ENCODE data around the gene LYZL1. TPM values are rescaled to one million over a fixed set of nuclear protein-coding genes. Genes with fewer than 3 reads are reported as not detected.

The LYZL1 gene
- total and polyA plus RNA-seq, 9 of the 15 experiments (the other 6 are each of a cell fraction or from before 2014, with no cell fraction given) = not detected

DNA sequence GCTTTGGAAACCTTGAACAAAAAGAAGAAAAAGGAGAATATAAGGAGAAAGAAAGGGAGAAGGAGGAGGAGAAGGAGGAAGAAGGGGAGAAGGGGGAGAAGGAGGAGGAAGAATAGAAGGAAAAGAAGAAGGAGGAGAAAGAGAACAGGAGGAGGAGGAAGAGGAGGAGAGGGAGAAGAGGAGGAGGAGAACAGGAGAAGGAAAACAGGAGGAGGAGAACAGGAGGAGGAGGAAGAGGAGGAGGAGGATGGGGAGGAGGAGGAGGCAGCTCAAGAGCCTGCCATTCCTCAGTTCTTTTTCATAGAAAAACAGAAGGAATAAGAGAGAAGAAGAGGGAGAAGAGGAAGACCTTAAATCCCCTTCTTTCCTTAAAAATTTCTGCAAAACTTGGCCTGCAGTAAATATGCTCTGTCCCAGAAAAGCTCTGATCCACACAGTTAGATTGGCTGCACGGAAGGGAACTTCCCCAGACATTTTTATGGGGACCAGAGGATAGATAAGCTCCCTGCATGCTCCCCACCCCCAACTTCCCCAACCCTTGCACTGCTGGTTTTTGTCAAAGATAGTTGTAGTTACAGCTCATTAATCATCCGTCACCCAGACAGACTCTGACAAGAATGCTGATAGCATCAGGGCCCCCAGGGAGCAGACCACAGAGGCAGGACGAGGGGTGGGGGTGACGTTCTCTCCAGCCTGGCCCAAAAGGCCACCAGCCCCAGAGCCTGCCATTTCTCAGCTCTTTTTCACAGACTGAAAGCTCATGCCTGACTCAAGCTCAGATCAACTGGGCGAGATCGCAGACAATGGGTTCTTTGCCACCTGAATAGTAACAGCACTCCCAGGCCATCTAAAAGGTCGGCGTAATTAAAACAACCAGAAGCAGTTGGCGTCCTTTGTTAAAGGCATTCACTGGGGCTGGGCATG is 34.5 kb upstream of the LYZL1 start (continued):
- TF ChIP-seq CBX1 (IDR thresholded peaks at IDR 0.05; ENCODE audit: low read depth) (peak; percentile 66; the same call in 1 of the 2 replicates), SRSF7 (optimal IDR thresholded peaks at IDR 0.05; ENCODE audit: low read depth, low read length) (no peak), ARID1B (IDR thresholded peaks at IDR 0.05) (peak; percentile 74), POLR3A (IDR thresholded peaks at IDR 0.05; ENCODE audit: borderline replicate concordance, extremely low read depth, insufficient read depth, insufficient read length) (no peak), MEIS2 (IDR thresholded peaks at IDR 0.05; ENCODE audit: partially characterized antibody) (peak; percentile 100), HDAC3 (IDR thresholded peaks at IDR 0.05; ENCODE audit: borderline replicate concordance, partially characterized antibody) (peak; percentile 58), LEF1 (IDR thresholded peaks at IDR 0.05) (peak; percentile 82; the same call in 1 of the 2 replicates), TCF3 (CRISPR knock-in tag; IDR thresholded peaks at IDR 0.05) (peak; percentile 46), RCOR1 (IDR thresholded peaks at IDR 0.05; ENCODE audit: borderline replicate concordance in 1 of 2, low read depth in 2 of 2, low read length in 2 of 2) (peak in 1 of 2 experiments; percentile 72; a peak in 2 of 4 replicates), SPI1 (IDR thresholded peaks at IDR 0.05; ENCODE audit: borderline replicate concordance, low read depth, low read length) (0 out of 2 replicates have a peak, but pooled peaks have one; percentile 13), NR2C2 (CRISPR knock-in tag; IDR thresholded peaks at IDR 0.05) (no peak), NR2C2 (tag; IDR thresholded peaks at IDR 0.05) (peak; percentile 15; the same call in 1 of the 2 replicates), ELF1 (tag; IDR thresholded peaks at IDR 0.05) (no peak), ZBTB17 (CRISPR knock-in tag; IDR thresholded peaks at IDR 0.05) (peak; percentile 83; the same call in 1 of the 2 replicates), CGGBP1 (CRISPR knock-in tag; IDR thresholded peaks at IDR 0.05) (no peak), CREM (IDR thresholded peaks at IDR 0.05; ENCODE audit: low read depth) (peak; percentile 74), CCNT2 (IDR thresholded peaks at IDR 0.05; ENCODE audit: borderline replicate concordance, extremely low read depth, insufficient read length, low read depth, low read length) (peak; percentile 40), RAD21 (CRISPR knock-in tag; conservative IDR thresholded peaks at IDR 0.05 in 1 of 2, IDR thresholded peaks at IDR 0.05 in 1 of 2) (0 out of 4 replicates have a peak, but pooled peaks of 1 of the 2 experiments have one; percentile 11), ZNF77 (CRISPR knock-in tag; IDR thresholded peaks at IDR 0.05) (no peak), SOX6 (IDR thresholded peaks at IDR 0.05) (peak; percentile 72), ELF4 (CRISPR knock-in tag; IDR thresholded peaks at IDR 0.05) (peak; percentile 34; the same call in 1 of the 2 replicates)
- TF ChIP-seq, protein P1, sequence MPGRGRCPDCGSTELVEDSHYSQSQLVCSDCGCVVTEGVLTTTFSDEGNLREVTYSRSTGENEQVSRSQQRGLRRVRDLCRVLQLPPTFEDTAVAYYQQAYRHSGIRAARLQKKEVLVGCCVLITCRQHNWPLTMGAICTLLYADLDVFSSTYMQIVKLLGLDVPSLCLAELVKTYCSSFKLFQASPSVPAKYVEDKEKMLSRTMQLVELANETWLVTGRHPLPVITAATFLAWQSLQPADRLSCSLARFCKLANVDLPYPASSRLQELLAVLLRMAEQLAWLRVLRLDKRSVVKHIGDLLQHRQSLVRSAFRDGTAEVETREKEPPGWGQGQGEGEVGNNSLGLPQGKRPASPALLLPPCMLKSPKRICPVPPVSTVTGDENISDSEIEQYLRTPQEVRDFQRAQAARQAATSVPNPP (IDR thresholded peaks at IDR 0.05; ENCODE audit: borderline replicate concordance, insufficient read depth, insufficient read length) = no peak
